Measurements from ENCODE around the gene ADAMTS2.
"Not testable (repeated sequence)": the region's sequence is repeated elsewhere in the genome, so short reads cannot be mapped to it uniquely, and the experiment has no call there.

DNA sequence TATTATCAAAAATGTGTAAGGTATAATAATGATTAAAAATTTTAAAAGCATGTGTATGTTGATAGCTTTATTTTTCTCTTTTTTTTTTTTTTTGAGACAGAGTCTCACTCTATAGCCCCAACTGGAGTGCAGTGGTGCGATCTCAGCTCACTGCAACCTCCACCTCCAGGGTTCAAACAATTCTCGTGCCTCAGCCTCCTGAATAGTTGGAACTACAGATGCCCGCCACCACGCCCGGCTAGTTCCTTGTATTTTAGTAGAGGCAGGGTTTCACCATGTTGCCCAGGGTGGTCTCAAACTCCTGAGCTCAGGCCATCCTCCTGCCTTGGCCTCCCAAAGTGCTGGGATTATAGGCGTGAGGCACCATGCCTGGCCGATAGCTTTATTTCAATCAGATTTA is 20.9 kb downstream of the ADAMTS2 start:
- not testable (repeated sequence) for TF ChIP-seq EZH2 (IDR thresholded peaks at IDR 0.05); POLR2AphosphoS5 (IDR thresholded peaks at IDR 0.05; ENCODE audit: borderline replicate concordance, low read depth, low read length); FOXP2 (optimal IDR thresholded peaks at IDR 0.05; ENCODE audit: control extremely low read depth, extremely low read length, insufficient read depth)
